Smooth muscle cell (in vitro differentiated cells): ENCODE measurements around the gene ACSL3. TPM values are rescaled to one million over a fixed set of nuclear protein-coding genes. Genes with fewer than 3 reads are reported as not detected.

Experiments used
- DNase-seq: peaks from one replicate; lab custom pipeline; 2025; ENCODE audit not compliant: unreplicated experiment; lab: John Stamatoyannopoulos, UW
- H2AFZ ChIP-seq: fragments of 200-600 bp; sonication (generic); 2 replicates; pipeline ENCODE4 v1.6.0; 2016; ENCODE audit warnings: antibody characterized with exemption, low read depth, mild to moderate bottlenecking
- H3F3A ChIP-seq: fragments of 200-600 bp; sonication (generic); 2 replicates; pipeline ENCODE4 v1.6.0; 2017; ENCODE audit warnings: antibody characterized with exemption, low read depth
- H3K27ac ChIP-seq: fragments of 200-600 bp; sonication (generic); 2 replicates; pipeline ENCODE4 v1.5.1; 2016; ENCODE audit warnings: low read depth, mild to moderate bottlenecking
- H3K27me3 ChIP-seq: fragments of 200-600 bp; sonication (generic); 2 replicates; pipeline ENCODE4 v1.6.1; 2016; ENCODE audit warnings: low read depth, mild to moderate bottlenecking
- H3K36me3 ChIP-seq: fragments of 200-600 bp; sonication (generic); 2 replicates; pipeline ENCODE4 v1.5.1; 2016; ENCODE audit warnings: low read depth
- H3K4me1 ChIP-seq: fragments of 200-600 bp; sonication (generic); 2 replicates; pipeline ENCODE4 v1.5.1; 2016; ENCODE audit warnings: low read depth
- H3K4me2 ChIP-seq: fragments of 200-600 bp; sonication (generic); 2 replicates; pipeline ENCODE4 v1.6.0; 2016; ENCODE audit warnings: mild to moderate bottlenecking
- H3K4me3 ChIP-seq: fragments of 200-600 bp; sonication (generic); 2 replicates; pipeline ENCODE4 v1.5.1; 2016; ENCODE audit warnings: mild to moderate bottlenecking
- H3K79me2 ChIP-seq: fragments of 200-600 bp; sonication (generic); 2 replicates; pipeline ENCODE4 v1.6.0; 2016; ENCODE audit warnings: low read depth, mild to moderate bottlenecking
- H3K9ac ChIP-seq: fragments of 200-600 bp; sonication (generic); 2 replicates; pipeline ENCODE4 v1.6.0; 2016; ENCODE audit warnings: low read depth
- H3K9me3 ChIP-seq: fragments of 200-600 bp; sonication (generic); replicated peaks from 2 replicates; pipeline ENCODE4 v1.5.1; 2016; ENCODE audit warnings: low read depth
- H4K20me1 ChIP-seq: fragments of 200-600 bp; sonication (generic); 2 replicates; pipeline ENCODE4 v1.6.0; 2016; ENCODE audit warnings: low read depth
- CTCF ChIP-seq: fragments of 200-600 bp; sonication (generic); IDR thresholded peaks from 2 replicates; pipeline ENCODE4 v1.5.1; 2017; ENCODE audit warnings: borderline replicate concordance, mild to moderate bottlenecking, antibody characterized with exemption; ENCODE audit not compliant: insufficient read depth, poor library complexity, severe bottlenecking
- WGBS: methylation state at CpG from one replicate; pipeline ENCODE4 v1.1.7; 2016; ENCODE audit warnings: low lambda C conversion rate; 5-methylcytosine and 5-hydroxymethylcytosine counted together
- polyA plus RNA-seq: library from polyadenylated mRNA; unstranded; fragments of >200 nt; fragmentation: Nextera tagmentation; extraction: Ambion mirVana; gene quantifications from 2 replicates; pipeline ENCODE4 v1.2.1, GENCODE V29; 2016
- total RNA-seq: library from RNA; depleted of rRNA; stranded (reverse); fragments of >200 nt; gene quantifications from 2 replicates; pipeline ENCODE4 v1.2.3, GENCODE V29; 2014

The ACSL3 gene
- total and polyA plus RNA-seq, 2 experiments from 2014 or later: 111 to 183 TPM

GRCh38 chr2:222928335-222928734, 67.5 kb downstream of the ACSL3 start:
- Histone ChIP-seq H3K4me1 (no peaks in the 10 kb centered on the region), H3K79me2 (peaks cover 17% of the 10 kb centered on the region), H3K27me3 (no peaks in the 10 kb centered on the region), H3K9ac (no peak overlapping the region), H3K36me3 (peaks cover 11% of the 10 kb centered on the region), H3K27ac (no peak overlapping the region), H3K9me3 (no peaks in the 10 kb centered on the region), H3K4me3 (no peak overlapping the region), H2AFZ (no peak overlapping the region), H3F3A (peaks cover 14% of the 10 kb centered on the region), H3K4me2 (no peak overlapping the region), H4K20me1 (peaks cover 12% of the 10 kb centered on the region)
- no peak for TF ChIP-seq CTCF
- WGBS: 91% methylated on average over 6 of the region's 6 CpGs
- DNase-seq: no peak

DNA sequence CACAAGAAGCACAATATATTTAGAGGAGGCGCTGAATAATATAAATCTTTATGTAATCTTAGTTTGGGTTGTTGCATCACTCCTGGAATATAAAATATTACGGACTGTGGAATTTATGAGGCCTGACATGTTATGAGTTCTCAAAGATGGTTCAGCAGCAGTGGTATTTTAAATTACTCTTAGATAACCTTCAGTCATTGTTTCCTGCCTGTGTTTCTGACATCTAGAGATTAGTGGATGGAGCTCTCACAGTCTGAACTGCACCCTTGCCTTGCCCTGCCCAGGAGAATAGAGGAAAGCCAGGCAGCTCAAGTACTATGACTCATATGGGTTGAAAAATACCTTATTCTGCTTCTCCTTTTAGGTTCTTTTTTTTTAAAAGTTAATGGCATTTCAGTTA, 70.0 kb downstream of the ACSL3 start:
- no peak for TF ChIP-seq CTCF
- peaks cover 22% of the 10 kb centered on the region for H3K36me3 ChIP-seq
- no peak for DNase-seq

GRCh38 chr2:222931659-222932058, 70.8 kb downstream of the ACSL3 start:
- H4K20me1 ChIP-seq: peaks cover 9% of the 10 kb centered on the region
- H3F3A ChIP-seq: peaks cover 20% of the 10 kb centered on the region
- no peak overlapping the region for H2AFZ ChIP-seq
- H3K27me3 ChIP-seq: no peaks in the 10 kb centered on the region
- H3K4me3 ChIP-seq: no peak overlapping the region
- H3K36me3 ChIP-seq: peaks cover 27% of the 10 kb centered on the region
- H3K9ac ChIP-seq: no peak overlapping the region
- no peaks in the 10 kb centered on the region for H3K4me1 ChIP-seq
- H3K9me3 ChIP-seq: peaks cover 12% of the 10 kb centered on the region
- H3K4me2 ChIP-seq: no peak overlapping the region
- no peak for DNase-seq
- TF ChIP-seq CTCF: no peak
- peaks cover 7% of the 10 kb centered on the region for H3K79me2 ChIP-seq
- H3K27ac ChIP-seq: peak overlapping the region; percentile 58
- WGBS: 91% methylated on average over 4 of the region's 4 CpGs

More for the DNA sequence above, 70.0 kb downstream of the ACSL3 start:
- Histone ChIP-seq H3F3A (peaks cover 20% of the 10 kb centered on the region), H3K9me3 (peaks cover 4% of the 10 kb centered on the region), H3K9ac (no peak overlapping the region), H3K4me1 (no peaks in the 10 kb centered on the region), H3K4me2 (no peak overlapping the region), H4K20me1 (peaks cover 12% of the 10 kb centered on the region), H3K27me3 (no peaks in the 10 kb centered on the region), H2AFZ (no peak overlapping the region), H3K27ac (peak overlapping the region; percentile 58), H3K4me3 (no peak overlapping the region), H3K79me2 (peaks cover 14% of the 10 kb centered on the region)
- WGBS: 77% methylated on average over 2 of the region's 2 CpGs

GRCh38 chr2:222933458-222933857, 72.6 kb downstream of the ACSL3 start:
- TF ChIP-seq CTCF: no peak
- peaks cover 9% of the 10 kb centered on the region for H4K20me1 ChIP-seq

More at GRCh38 chr2:222933458-222933857, 72.6 kb downstream of the ACSL3 start:
- Histone ChIP-seq H3K9ac (no peak overlapping the region), H3K4me1 (no peaks in the 10 kb centered on the region), H3K27me3 (no peaks in the 10 kb centered on the region), H3K27ac (no peak overlapping the region), H3F3A (peaks cover 25% of the 10 kb centered on the region), H3K4me2 (no peak overlapping the region), H3K9me3 (peaks cover 15% of the 10 kb centered on the region), H3K36me3 (peaks cover 29% of the 10 kb centered on the region), H2AFZ (no peak overlapping the region), H3K4me3 (no peak overlapping the region), H3K79me2 (peaks cover 20% of the 10 kb centered on the region)
- DNase-seq: no peak
- 90% methylated on average over 3 of the region's 3 CpGs for WGBS
